Measurements from ENCODE around the gene BBC3.

The BBC3 gene

GRCh38 chr19:47247308-47247990, 16.4 kb upstream of the BBC3 start:
- TF ChIP-seq POLR2A (IDR thresholded peaks at IDR 0.05; ENCODE audit: low read depth, low read length) = no peak
- DNase-seq (ENCODE audit: insufficient read length, low spot score) (no peak), FAIRE-seq (no peak)

- no peak for TF ChIP-seq POLR2A (IDR thresholded peaks at IDR 0.05; ENCODE audit: low read depth, low read length)
- DNase-seq (ENCODE audit: insufficient read length, low spot score) (peak; percentile 85), FAIRE-seq (no peak)
Observed at GRCh38 chr19:47243776-47244547, 13.0 kb upstream of the BBC3 start.

- no peak for TF ChIP-seq POLR2A (IDR thresholded peaks at IDR 0.05; ENCODE audit: low read depth, low read length)
- no peak for FAIRE-seq
- DNase-seq (ENCODE audit: insufficient read length, low spot score) = no peak
Observed at GRCh38 chr19:47243364-47243775, 12.4 kb upstream of the BBC3 start.

GRCh38 chr19:47241919-47242577, 11.0 kb upstream of the BBC3 start:
- no peak for DNase-seq (ENCODE audit: insufficient read length, low spot score)
- no peak for TF ChIP-seq POLR2A (IDR thresholded peaks at IDR 0.05; ENCODE audit: low read depth, low read length)
- no peak for FAIRE-seq

- no peak for TF ChIP-seq POLR2A (IDR thresholded peaks at IDR 0.05; ENCODE audit: low read depth, low read length)
- FAIRE-seq = no peak
- DNase-seq (ENCODE audit: insufficient read length, low spot score) = peak; percentile 66
Observed at GRCh38 chr19:47240996-47241918, 10.3 kb upstream of the BBC3 start.

- no peak for FAIRE-seq
- DNase-seq (ENCODE audit: insufficient read length, low spot score) = no peak
- TF ChIP-seq POLR2A (IDR thresholded peaks at IDR 0.05; ENCODE audit: low read depth, low read length) = no peak
Observed at GRCh38 chr19:47240556-47240955, 9.6 kb upstream of the BBC3 start.

- no peak for TF ChIP-seq POLR2A (IDR thresholded peaks at IDR 0.05; ENCODE audit: low read depth, low read length)
- FAIRE-seq (no peak), DNase-seq (ENCODE audit: insufficient read length, low spot score) (no peak)
Observed at GRCh38 chr19:47239610-47240296, 8.8 kb upstream of the BBC3 start.

- no peak for FAIRE-seq
- no peak for TF ChIP-seq POLR2A (IDR thresholded peaks at IDR 0.05; ENCODE audit: low read depth, low read length)
- DNase-seq (ENCODE audit: insufficient read length, low spot score) = no peak
Observed at GRCh38 chr19:47239152-47239551, 8.2 kb upstream of the BBC3 start.

GRCh38 chr19:47236072-47236675, 5.2 kb upstream of the BBC3 start:
- DNase-seq (ENCODE audit: insufficient read length, low spot score) = no peak
- no peak for TF ChIP-seq POLR2A (IDR thresholded peaks at IDR 0.05; ENCODE audit: low read depth, low read length)
- no peak for FAIRE-seq

- DNase-seq (ENCODE audit: insufficient read length, low spot score) = peak; percentile 75
- FAIRE-seq = no peak
- TF ChIP-seq POLR2A (IDR thresholded peaks at IDR 0.05; ENCODE audit: low read depth, low read length) = no peak
Observed at GRCh38 chr19:47232422-47233211, 1.6 kb upstream of the BBC3 start.

GRCh38 chr19:47231215-47232054, 436 bp upstream of the BBC3 start:
- FAIRE-seq = no peak
- no peak; the same call in 1 of the 2 replicates for TF ChIP-seq POLR2A (IDR thresholded peaks at IDR 0.05; ENCODE audit: low read depth, low read length)
- DNase-seq (ENCODE audit: insufficient read length, low spot score) = no peak
